GM21367 (cell line): ENCODE results near the gene PIK3R3.
"Not testable (repeated sequence)": the region's sequence is repeated elsewhere in the genome, so short reads cannot be mapped to it uniquely, and the experiment has no call there.

Experiments
- ATAC-seq: cut with Tn5 transposase; IDR thresholded peaks from one replicate; pipeline ENCODE4 v1.9.1; 2021; ENCODE audit not compliant: unreplicated experiment

The PIK3R3 gene

GRCh38 chr1:46070164-46070814 is 62.1 kb downstream of the PIK3R3 start:
- ATAC-seq = no peak

- ATAC-seq = no peak
These were observed 63.9 kb downstream of the PIK3R3 start for GRCh38 chr1:46068525-46068924.

- no peak for ATAC-seq
These were observed 64.8 kb downstream of the PIK3R3 start for GRCh38 chr1:46067652-46068051.

- ATAC-seq = no peak
These were observed 67.0 kb downstream of the PIK3R3 start for GRCh38 chr1:46065405-46065804.

DNA sequence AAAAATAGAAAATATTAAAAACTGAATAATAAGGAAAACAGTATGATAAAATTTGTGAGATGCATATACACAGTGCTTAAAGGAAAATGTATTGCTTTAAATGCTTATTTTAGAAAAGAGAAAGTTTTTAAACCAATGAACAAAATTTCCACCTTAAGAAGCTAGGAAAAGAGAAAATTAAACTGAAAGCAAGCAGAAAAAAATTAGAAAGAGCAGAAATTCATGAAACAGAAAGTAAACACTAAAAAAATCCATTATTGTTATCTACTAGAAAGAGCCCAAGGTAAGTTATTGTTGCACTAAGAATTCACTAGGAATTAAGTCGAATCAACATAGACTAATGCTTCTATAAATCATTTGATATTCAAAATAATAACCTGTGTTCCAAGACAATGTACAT is 67.7 kb downstream of the PIK3R3 start:
- no peak for ATAC-seq

- ATAC-seq = no peak
These were observed 69.6 kb downstream of the PIK3R3 start for GRCh38 chr1:46062651-46063319.

DNA sequence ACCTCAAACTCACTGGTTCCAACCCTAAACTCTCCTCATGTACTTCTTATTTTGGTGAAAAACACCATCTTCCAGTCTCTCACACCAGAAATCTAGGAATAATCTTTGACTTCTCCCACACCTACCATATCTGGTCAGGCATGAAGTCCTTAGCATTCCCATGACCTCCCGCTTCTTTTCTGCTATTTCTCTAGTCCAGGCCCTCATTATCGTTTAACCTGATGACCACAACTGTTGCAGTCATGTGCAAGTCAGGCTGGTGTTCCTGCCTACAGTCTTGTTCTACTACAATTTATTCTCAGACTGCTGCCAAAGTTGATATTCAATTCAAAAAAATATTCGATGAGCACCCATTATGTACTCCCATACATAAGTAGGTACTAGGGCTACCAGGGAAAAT is 71.3 kb downstream of the PIK3R3 start:
- no peak for ATAC-seq

DNA sequence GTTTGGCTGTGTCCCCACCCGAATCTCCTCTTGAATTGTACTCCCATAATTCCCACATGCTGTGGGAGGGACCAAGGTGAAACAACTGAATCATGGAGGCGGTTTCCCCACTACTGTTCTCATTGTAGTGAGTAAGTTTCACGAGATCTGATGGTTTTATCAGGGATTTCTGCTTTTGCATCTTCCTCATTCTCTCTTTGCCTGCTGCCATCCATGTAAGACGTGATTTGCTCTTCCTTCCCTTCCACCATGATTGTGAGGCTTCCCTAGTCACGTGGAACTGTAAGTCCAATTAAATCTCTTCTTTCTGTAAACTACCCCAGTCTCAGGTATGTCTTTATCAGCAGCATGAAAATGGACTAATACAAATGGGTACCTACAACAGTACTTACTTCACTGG is 73.5 kb downstream of the PIK3R3 start:
- no peak for ATAC-seq

DNA sequence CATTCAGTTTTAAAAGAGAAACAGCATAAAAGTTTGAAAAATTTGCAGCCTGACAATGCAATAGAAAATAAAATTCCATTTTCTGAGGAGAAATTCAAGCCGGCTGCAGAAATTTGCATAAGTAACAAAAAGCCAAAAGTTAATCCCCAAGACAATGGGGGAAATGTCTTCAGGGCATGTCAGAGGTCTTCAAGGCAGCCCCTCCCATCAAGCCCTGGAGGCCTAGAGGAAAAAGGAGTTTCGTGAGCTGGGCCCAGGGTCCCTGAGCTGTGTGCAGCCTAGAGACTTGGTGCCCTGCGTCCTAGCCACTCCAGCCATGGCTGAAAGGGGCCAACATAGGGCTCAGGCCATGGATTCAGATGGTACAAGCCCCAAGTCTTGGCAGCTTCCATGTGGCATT is 74.6 kb downstream of the PIK3R3 start:
- no peak for ATAC-seq

- ATAC-seq = not testable (repeated sequence)
These were observed 75.2 kb downstream of the PIK3R3 start for GRCh38 chr1:46057215-46057614.

GRCh38 chr1:46056325-46056724 is 76.1 kb downstream of the PIK3R3 start:
- no peak for ATAC-seq

DNA sequence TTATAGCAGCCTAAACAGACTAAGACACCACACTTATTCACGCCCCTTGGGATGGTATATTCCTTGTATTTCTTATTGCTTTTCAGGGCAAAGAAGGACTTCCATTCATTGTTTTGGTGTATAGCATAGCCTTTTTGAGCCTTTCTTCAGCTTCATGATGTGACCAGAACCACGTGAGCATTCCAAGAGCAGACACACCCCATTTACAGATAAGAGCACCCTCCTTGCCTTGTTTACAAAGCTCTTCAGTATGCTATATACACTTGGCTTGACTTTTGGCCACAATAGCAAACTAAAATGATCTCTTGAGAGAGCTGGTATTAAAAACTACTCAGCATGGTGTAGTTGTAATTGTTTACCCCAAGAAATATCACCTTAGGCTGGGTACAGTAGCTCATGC is 78.7 kb downstream of the PIK3R3 start:
- no peak for ATAC-seq

GRCh38 chr1:46044116-46044515 is 88.3 kb downstream of the PIK3R3 start:
- no peak for ATAC-seq

DNA sequence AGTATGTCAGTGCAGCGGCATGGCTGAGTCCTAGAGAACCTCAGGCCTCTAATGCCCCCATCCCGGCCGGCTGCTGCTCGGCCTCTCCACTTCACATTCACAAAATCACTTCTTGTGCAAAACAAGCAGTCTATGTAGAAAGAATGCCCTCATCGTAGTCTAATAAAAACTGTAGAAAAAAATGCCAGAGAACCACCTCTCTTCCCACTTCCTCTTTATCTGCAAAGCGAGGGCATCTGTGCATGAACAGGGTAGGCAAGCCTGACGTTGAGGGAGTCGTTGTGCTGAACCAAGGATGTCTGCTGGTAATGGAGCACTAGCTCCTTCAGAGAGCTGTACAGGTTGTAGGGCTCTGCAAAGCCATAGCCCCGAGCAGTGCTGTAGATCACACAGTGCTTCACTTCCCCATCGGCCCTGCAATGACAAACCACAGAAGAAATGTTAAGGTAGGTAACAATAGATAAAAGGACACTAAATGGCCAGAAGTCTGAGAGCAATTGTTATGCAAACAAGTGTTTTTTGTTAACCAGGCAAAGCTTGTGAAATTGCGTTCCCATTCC is 88.9 kb downstream of the PIK3R3 start:
- peak; percentile 81 for ATAC-seq

DNA sequence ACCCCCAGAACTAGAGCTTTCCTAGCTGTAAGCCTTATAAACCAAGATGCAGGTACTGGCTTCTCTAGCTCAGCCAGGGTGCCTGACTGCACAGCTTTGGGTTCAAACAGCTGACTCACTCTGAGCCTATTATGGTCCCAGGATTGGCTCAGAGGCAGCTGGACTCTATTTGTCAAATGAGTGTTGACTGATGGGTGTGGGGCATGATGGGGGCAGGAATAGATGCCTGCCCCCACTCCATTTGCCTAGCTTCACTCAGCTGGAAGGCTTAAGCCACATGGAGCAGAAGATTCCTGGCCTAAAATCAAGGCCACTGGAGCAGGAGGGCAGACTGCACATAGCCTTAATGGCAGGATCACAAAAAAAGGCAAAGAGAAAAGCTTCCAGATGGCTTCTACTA is 90.5 kb downstream of the PIK3R3 start:
- ATAC-seq = no peak

DNA sequence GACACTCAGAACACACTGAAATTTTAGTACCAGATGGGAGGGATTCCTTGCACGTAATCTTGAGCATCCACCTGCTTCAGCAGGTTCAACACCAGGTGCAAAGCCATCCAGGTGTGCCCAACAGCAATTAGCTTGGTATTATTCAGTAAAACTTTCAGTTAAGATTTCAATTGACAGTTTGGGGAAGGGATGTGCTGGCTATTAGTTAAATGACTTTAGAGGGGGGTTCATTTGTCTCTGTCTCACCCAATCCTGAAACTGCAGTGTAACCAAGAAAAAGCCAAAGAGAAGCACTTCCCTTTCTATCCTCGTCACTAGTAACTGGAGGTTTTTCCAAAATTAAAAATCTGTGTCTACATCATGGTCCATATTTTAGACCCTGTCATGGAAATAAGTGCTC is 90.9 kb downstream of the PIK3R3 start:
- ATAC-seq = no peak

DNA sequence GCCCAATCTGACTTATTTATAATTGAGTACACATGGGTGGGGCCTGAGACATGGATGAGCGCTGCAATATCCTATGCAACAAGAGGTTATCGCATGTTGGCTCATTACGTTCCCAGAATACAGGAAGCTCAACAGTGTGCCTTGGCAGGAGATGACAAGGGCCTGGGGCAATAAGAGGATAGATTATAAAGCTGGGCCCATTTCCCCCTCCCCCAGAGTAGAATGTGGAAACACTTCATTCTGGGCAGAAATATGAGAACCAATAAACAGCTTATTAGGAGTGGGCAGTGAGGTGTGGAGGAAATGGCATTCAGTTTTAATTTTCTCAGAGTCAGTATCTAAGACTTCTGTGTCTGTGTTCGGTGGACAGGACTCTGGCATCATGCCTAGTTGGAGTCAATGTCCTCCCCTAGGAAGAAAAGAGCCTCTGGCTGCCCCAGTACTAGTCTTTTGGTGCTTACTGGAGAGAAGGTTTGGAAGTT is 92.8 kb downstream of the PIK3R3 start:
- no peak for ATAC-seq

DNA sequence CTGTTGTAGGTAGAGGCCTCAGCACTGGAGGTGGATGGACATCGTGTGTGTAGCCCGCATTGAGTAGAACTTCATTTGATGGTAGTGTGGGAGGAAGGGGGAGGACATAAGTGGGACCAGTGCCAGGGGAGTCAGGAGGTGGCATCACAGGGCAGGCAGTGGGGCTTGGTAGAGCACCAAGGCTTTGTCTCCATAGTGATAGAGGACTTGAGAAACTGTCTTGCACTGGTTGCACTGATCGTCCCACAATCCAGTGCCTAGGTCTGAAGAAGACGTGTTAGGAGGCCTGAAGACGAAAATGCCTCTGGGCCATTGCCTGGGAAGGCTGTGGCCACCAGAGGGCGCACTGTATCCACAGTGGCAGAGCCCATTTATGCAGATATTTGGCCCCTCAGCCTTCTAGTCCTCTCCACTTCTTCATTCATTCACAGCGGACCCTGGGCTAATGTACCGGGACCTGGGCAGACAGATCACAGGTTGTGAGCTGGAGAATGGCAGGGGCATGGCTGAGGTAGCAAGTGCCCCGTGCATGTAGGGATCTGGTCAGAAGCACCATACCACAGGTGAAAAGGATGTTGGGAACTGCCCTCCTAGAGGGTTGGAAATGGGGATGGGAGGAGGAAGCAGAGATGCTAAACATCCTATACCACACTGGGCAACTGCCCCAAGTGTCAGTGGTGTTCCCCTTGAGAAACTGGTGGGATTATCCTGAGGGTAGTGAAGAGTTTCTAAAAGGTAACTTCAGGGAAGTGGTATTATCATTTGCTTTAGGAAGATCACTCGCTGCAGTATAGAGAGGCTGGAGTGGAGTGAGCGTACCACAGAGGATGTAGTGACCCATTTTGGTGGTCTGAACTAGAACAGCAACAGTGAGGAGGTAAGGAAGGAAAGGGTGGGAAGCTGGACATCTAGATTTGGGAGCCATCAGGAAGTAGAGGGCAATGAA is 95.3 kb downstream of the PIK3R3 start:
- ATAC-seq = peak; percentile 50

DNA sequence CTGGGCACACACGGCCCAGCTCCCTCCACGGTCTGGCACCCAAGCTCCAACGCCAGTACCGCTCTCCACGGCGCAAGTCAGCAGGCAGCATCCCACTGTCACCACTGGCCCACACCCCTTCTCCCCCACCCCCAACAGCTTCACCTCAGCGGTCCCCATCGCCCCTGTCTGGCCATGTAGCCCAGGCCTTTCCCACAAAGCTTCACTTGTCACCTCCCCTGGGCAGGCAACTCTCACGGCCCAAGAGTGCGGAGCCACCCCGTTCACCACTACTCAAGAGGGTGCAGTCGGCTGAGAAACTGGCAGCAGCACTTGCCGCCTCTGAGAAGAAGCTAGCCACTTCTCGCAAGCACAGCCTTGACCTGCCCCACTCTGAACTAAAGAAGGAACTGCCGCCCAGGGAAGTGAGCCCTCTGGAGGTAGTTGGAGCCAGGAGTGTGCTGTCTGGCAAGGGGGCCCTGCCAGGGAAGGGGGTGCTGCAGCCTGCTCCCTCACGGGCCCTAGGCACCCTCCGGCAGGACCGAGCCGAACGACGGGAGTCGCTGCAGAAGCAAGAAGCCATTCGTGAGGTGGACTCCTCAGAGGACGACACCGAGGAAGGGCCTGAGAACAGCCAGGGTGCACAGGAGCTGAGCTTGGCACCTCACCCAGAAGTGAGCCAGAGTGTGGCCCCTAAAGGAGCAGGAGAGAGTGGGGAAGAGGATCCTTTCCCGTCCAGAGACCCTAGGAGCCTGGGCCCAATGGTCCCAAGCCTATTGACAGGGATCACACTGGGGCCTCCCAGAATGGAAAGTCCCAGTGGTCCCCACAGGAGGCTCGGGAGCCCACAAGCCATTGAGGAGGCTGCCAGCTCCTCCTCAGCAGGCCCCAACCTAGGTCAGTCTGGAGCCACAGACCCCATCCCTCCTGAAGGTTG is 97.6 kb downstream of the PIK3R3 start:
- no peak for ATAC-seq
